Endothelial cell (in vitro differentiated cells): ENCODE measurements around the gene CASP5. TPM values are rescaled to one million over a fixed set of nuclear protein-coding genes. Genes with fewer than 3 reads are reported as not detected.
"Not testable (repeated sequence)": the region's sequence is repeated elsewhere in the genome, so short reads cannot be mapped to it uniquely, and the experiment has no call there.

Experiments used
- DNase-seq: peaks from one replicate; pipeline ENCODE4 v3.0.0; 2021; ENCODE audit warnings: low spot score
- H3K27ac Mint-ChIP-seq: one replicate; pipeline ENCODE4 v1.8.0; 2021; ENCODE audit warnings: mixed read lengths, inconsistent platforms; ENCODE audit not compliant: unreplicated experiment
- H3K27me3 Mint-ChIP-seq: one replicate; pipeline ENCODE4 v1.8.0; 2021; ENCODE audit warnings: mild to moderate bottlenecking, moderate library complexity, mixed read lengths, inconsistent platforms; ENCODE audit not compliant: unreplicated experiment
- H3K36me3 Mint-ChIP-seq: one replicate; pipeline ENCODE4 v1.8.0; 2021; ENCODE audit warnings: mild to moderate bottlenecking, low read depth, mixed read lengths, inconsistent platforms; ENCODE audit not compliant: unreplicated experiment
- H3K4me1 Mint-ChIP-seq: one replicate; pipeline ENCODE4 v1.8.0; 2021; ENCODE audit warnings: mild to moderate bottlenecking, mixed read lengths, inconsistent platforms; ENCODE audit not compliant: unreplicated experiment
- H3K4me3 Mint-ChIP-seq: one replicate; pipeline ENCODE4 v1.8.0; 2021; ENCODE audit warnings: mild to moderate bottlenecking, mixed read lengths, inconsistent platforms; ENCODE audit not compliant: unreplicated experiment
- H3K9me3 Mint-ChIP-seq: one replicate; pipeline ENCODE4 v1.8.0; 2021; ENCODE audit warnings: mixed read lengths, inconsistent platforms; ENCODE audit not compliant: unreplicated experiment
- CTCF ChIP-seq: fragments of 200-600 bp; sonication (generic); IDR thresholded peaks from one replicate; pipeline ENCODE4 v1.5.0; 2021; ENCODE audit warnings: antibody characterized with exemption; ENCODE audit not compliant: unreplicated experiment
- total RNA-seq: library from RNA; stranded (reverse); fragmentation: NEBNext Ultra II Directional; extraction: Animal tissue kit (Norgen Biotek cat#: 25700); gene quantifications from one replicate; pipeline ENCODE4 v1.2.1, GENCODE V29; 2021; ENCODE audit not compliant: unreplicated experiment

CASP5 gene
- total RNA-seq, 1 donor from 2014 or later = not detected

GRCh38 chr11:104984808-104985207, 38.2 kb downstream of the CASP5 start:
- no peak for TF ChIP-seq CTCF
- no peak for DNase-seq
- Mint-ChIP-seq H3K36me3 (no peaks in the 10 kb centered on the region), H3K9me3 (no peaks in the 10 kb centered on the region), H3K4me3 (no peak overlapping the region), H3K27ac (no peak overlapping the region), H3K4me1 (no peaks in the 10 kb centered on the region), H3K27me3 (no peaks in the 10 kb centered on the region)

- no peaks in the 10 kb centered on the region for H3K27me3 Mint-ChIP-seq
- H3K27ac Mint-ChIP-seq = no peak overlapping the region
- no peak overlapping the region for H3K4me3 Mint-ChIP-seq
- H3K36me3 Mint-ChIP-seq = no peaks in the 10 kb centered on the region
- H3K4me1 Mint-ChIP-seq = no peaks in the 10 kb centered on the region
- TF ChIP-seq CTCF = no peak
- no peaks in the 10 kb centered on the region for H3K9me3 Mint-ChIP-seq
- no peak for DNase-seq
These were observed 43.1 kb downstream of the CASP5 start for GRCh38 chr11:104979839-104980238.

- H3K27ac Mint-ChIP-seq = no peak overlapping the region
- no peak for TF ChIP-seq CTCF
- no peaks in the 10 kb centered on the region for H3K4me1 Mint-ChIP-seq
- DNase-seq = no peak
- H3K36me3 Mint-ChIP-seq = no peaks in the 10 kb centered on the region
- H3K4me3 Mint-ChIP-seq = no peak overlapping the region
- no peaks in the 10 kb centered on the region for H3K9me3 Mint-ChIP-seq
- no peaks in the 10 kb centered on the region for H3K27me3 Mint-ChIP-seq
These were observed 49.4 kb downstream of the CASP5 start for GRCh38 chr11:104973616-104974015.

GRCh38 chr11:104972924-104973323, 50.0 kb downstream of the CASP5 start:
- H3K27me3 Mint-ChIP-seq, H3K36me3 Mint-ChIP-seq, DNase-seq, H3K4me1 Mint-ChIP-seq, H3K4me3 Mint-ChIP-seq, H3K9me3 Mint-ChIP-seq, H3K27ac Mint-ChIP-seq: not testable (repeated sequence)

GRCh38 chr11:104970756-104971155, 52.2 kb downstream of the CASP5 start:
- TF ChIP-seq CTCF = no peak
- Mint-ChIP-seq H3K36me3 (no peaks in the 10 kb centered on the region), H3K27me3 (no peaks in the 10 kb centered on the region), H3K4me3 (no peak overlapping the region), H3K4me1 (no peaks in the 10 kb centered on the region), H3K9me3 (no peaks in the 10 kb centered on the region), H3K27ac (no peak overlapping the region)
- no peak for DNase-seq
